Lower leg skin (tissue), 4 donors: ENCODE measurements around the gene JAKMIP2. TPM values are rescaled to one million over a fixed set of nuclear protein-coding genes. Genes with fewer than 3 reads are reported as not detected.

Experiments used
- DNase-seq, 2 donors: peaks; one replicate each; pipeline ENCODE4 v3.0.0-alpha.2; 2019; ENCODE audit warnings: low spot score in 2 of 2
- H3K4me3 ChIP-seq: fragments of 200-600 bp; sonication (generic); 2 replicates; pipeline ENCODE4 v1.5.1; 2017; ENCODE audit warnings: mild to moderate bottlenecking, low read depth; ENCODE audit not compliant: poor library complexity, severe bottlenecking
- CTCF ChIP-seq, 3 donors: fragments of 450-650 bp; IDR thresholded peaks; one replicate each; pipeline ENCODE4 v1.5.1; 2016; ENCODE audit warnings: antibody characterized with exemption in 3 of 3, mild to moderate bottlenecking in 3 of 3, moderate library complexity in 2 of 3
- POLR2A ChIP-seq, 2 donors: fragments of 450-650 bp; IDR thresholded peaks; one replicate each; pipeline ENCODE4 v1.6.1; 2016 to 2017; ENCODE audit warnings: antibody characterized with exemption in 2 of 2, mild to moderate bottlenecking in 1 of 2, moderate library complexity in 1 of 2
- WGBS, 2 donors: methylation state at CpG; one replicate each; pipeline ENCODE4 v1.1.5; 2018; 5-methylcytosine and 5-hydroxymethylcytosine counted together
- intact Hi-C: fragments of 100-400 bp; cut with DNase I; formaldehyde crosslinking; loops from one replicate; pipeline ENCODE4 v1.15.0; 2023; ENCODE audit warnings: low total_unique reads
- total RNA-seq, 4 donors: library from RNA; depleted of rRNA; stranded (reverse); fragments of >200 nt; gene quantifications; one replicate each; pipeline ENCODE4 v1.1.0, GENCODE V29; 2016

JAKMIP2 gene
- total RNA-seq, 4 donors from 2014 or later = 0.23 to 0.34 (median 0.23) TPM; not detected in 1

GRCh38 chr5:147567917-147568598 lies 214.5 kb downstream of the JAKMIP2 start:
- TF ChIP-seq POLR2A (IDR thresholded peaks at IDR 0.05) = no peak
- no peak for TF ChIP-seq CTCF (IDR thresholded peaks at IDR 0.05)
- DNase-seq = no peak
- intact Hi-C loops = no loop called here
- 68 to 75% methylated on average over 9 of the region's 9 CpGs for whole genome bisulfite sequencing, 2 donors
- H3K4me3 ChIP-seq = no peak overlapping the region

- TF ChIP-seq CTCF (IDR thresholded peaks at IDR 0.05) (no peak), POLR2A (IDR thresholded peaks at IDR 0.05) (no peak)
- intact Hi-C loops = no loop called here
- 93 to 100% methylated on average over 1 of the region's 1 CpG for WGBS, 2 donors
Measured at GRCh38 chr5:147565524-147565923, 217.0 kb downstream of the JAKMIP2 start.

GRCh38 chr5:147564124-147564486 lies 218.4 kb downstream of the JAKMIP2 start:
- no peak for DNase-seq
- H3K4me3 ChIP-seq = no peak overlapping the region
- TF ChIP-seq POLR2A (IDR thresholded peaks at IDR 0.05) (no peak), CTCF (IDR thresholded peaks at IDR 0.05) (no peak)
- intact Hi-C loops = no loop called here
- WGBS, 2 donors = 82 to 89% methylated on average over 3 of the region's 3 CpGs

More at GRCh38 chr5:147565524-147565923, 217.0 kb downstream of the JAKMIP2 start:
- DNase-seq = no peak
- no peak overlapping the region for H3K4me3 ChIP-seq

- TF ChIP-seq CTCF (IDR thresholded peaks at IDR 0.05) (no peak), POLR2A (IDR thresholded peaks at IDR 0.05) (no peak)
- DNase-seq = no peak
- no peak overlapping the region for H3K4me3 ChIP-seq
- intact Hi-C loops = no loop called here
- WGBS, 2 donors = 76 to 83% methylated on average over 1 of the region's 1 CpG
Measured at GRCh38 chr5:147563466-147564123, 218.9 kb downstream of the JAKMIP2 start.

- H3K4me3 ChIP-seq = no peak overlapping the region
- WGBS, 2 donors = 91 to 98% methylated on average over 2 of the region's 2 CpGs
- no peak for DNase-seq
- intact Hi-C loops = no loop called here
- TF ChIP-seq POLR2A (IDR thresholded peaks at IDR 0.05) = no peak
- no peak for TF ChIP-seq CTCF (IDR thresholded peaks at IDR 0.05)
Measured at GRCh38 chr5:147561435-147561834, 221.1 kb downstream of the JAKMIP2 start.
